Gastrocnemius medialis (tissue), 4 donors: ENCODE measurements around the gene RASSF1.

Experiments
- POLR2A ChIP-seq, 2 donors: fragments of 450-650 bp; IDR thresholded peaks; one replicate each; pipeline ENCODE4 v1.6.1; 2017; ENCODE audit warnings: antibody characterized with exemption in 2 of 2, mild to moderate bottlenecking in 2 of 2, moderate library complexity in 2 of 2
- TF ChIP-seq, protein P1 (sequence below), 5 experiments: fragments of 450-650 bp in 3 of 5; fragments of 200-600 bp in 2 of 5; sonication (generic) in 2 of 5; IDR thresholded peaks in 4 of 5; conservative IDR thresholded peaks in 1 of 5; 1 replicate in 4 of 5; 2 replicates in 1 of 5; pipeline ENCODE4 v1.5.1; 2016 to 2019; ENCODE audit warnings: antibody characterized with exemption in 5 of 5, mild to moderate bottlenecking in 3 of 5, moderate library complexity in 3 of 5

DNA sequence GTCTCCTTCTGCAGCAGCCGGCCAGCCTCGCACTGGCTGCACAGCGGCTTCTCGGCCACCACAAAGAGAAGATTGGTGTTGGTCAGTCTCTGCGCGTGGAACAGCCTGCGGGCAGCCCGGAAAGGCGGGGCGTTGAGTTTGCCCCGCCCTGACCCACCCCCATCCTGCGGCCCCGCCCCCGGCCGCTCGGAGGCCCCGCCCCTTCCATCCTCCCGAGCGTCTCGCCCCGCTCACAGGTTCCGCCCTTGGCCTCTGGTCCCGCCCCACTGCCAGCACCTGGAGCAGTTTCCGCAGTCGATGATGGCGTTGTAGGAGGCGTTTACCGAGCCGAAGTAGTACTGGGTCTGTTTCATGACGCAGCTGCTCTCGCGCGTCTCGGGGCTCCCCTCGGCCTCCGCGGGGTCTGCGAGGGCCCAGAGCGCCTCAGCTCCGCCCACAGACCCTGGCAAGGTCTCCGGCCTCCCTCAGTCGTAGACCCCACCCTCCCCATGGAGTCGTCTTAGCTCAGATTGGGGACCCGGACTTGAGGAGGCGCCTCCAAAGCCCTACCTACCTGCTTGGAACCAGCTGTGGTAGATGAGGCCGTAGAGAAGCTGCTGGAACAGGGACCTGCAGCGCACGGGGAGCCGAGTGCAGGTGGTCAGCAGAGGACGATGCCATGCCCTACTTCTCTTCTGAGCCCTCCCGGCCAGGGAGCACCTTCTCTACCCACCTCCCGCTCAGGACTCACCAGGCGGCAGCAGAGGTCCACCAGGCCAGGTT, 24.6 kb upstream of the RASSF1 start:
- TF ChIP-seq POLR2A (IDR thresholded peaks at IDR 0.05) = no peak
- TF ChIP-seq, protein P1, sequence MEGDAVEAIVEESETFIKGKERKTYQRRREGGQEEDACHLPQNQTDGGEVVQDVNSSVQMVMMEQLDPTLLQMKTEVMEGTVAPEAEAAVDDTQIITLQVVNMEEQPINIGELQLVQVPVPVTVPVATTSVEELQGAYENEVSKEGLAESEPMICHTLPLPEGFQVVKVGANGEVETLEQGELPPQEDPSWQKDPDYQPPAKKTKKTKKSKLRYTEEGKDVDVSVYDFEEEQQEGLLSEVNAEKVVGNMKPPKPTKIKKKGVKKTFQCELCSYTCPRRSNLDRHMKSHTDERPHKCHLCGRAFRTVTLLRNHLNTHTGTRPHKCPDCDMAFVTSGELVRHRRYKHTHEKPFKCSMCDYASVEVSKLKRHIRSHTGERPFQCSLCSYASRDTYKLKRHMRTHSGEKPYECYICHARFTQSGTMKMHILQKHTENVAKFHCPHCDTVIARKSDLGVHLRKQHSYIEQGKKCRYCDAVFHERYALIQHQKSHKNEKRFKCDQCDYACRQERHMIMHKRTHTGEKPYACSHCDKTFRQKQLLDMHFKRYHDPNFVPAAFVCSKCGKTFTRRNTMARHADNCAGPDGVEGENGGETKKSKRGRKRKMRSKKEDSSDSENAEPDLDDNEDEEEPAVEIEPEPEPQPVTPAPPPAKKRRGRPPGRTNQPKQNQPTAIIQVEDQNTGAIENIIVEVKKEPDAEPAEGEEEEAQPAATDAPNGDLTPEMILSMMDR (IDR thresholded peaks at IDR 0.05 in 4 of 5, conservative IDR thresholded peaks at IDR 0.05 in 1 of 5) = no peak
